Loucy (cell line): ENCODE data around the gene ADTRP.

Experiments
- CTCF ChIP-seq: fragments of 200-600 bp; sonication (generic); conservative IDR thresholded peaks from 2 replicates; pipeline ENCODE4 v1.5.1; 2014; ENCODE audit warnings: mild to moderate bottlenecking, antibody characterized with exemption, low read length
- EZH2phosphoT487 ChIP-seq: fragments of 200-600 bp; IDR thresholded peaks from 2 replicates; pipeline ENCODE4 v1.6.1; 2018; ENCODE audit warnings: antibody characterized with exemption, mild to moderate bottlenecking, moderate library complexity, borderline replicate concordance

DNA sequence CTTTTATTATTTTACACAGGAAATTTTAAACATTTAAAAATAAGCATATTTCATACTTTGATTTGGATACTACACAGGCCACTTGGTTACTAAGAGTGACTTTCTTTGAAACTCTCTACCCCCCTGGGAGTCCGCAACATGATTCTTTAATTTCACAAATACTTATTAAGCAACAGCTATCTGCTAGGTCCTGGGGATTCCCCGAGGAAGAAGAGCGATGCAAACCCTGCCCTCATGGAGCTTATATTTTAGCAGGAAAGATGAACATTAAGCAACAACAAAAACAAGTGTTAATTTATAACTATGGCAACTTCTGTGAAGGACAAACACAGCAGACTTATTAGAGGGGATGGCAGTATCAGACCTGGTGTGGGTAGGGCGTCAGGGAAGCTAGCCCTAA is 3.9 kb upstream of the ADTRP start:
- TF ChIP-seq CTCF = no peak
- TF ChIP-seq EZH2phosphoT487 = no peak
